NCI-H82 treated with DMSO at 0.1 percent for 48 hours (cell line): Measurements from ENCODE around the gene PUDP.
A peak's percentile ranks its signal among the peaks of the same experiment; 100 is the strongest.

Experiments
- DNase-seq: peaks from one replicate; lab custom pipeline; 2025; ENCODE audit not compliant: unreplicated experiment; lab: John Stamatoyannopoulos, UW

Gene PUDP

GRCh38 chrX:7147413-7147977, 458 bp downstream of the PUDP start, which contains the start of gene STS:
Gene STS (plus strand): TSS chrX:7147712. CDS start chrX:7253200, 105,488 bp downstream.
- DNase-seq, result no peak

GRCh38 chrX:7146703-7147412, 1.1 kb downstream of the PUDP start:
- peak; percentile 44 for DNase-seq

- DNase-seq, result no peak
Observed at GRCh38 chrX:7146020-7146702, 1.8 kb downstream of the PUDP start.

GRCh38 chrX:7145454-7145853, 2.5 kb downstream of the PUDP start:
- DNase-seq, result no peak

GRCh38 chrX:7143941-7144525, 3.9 kb downstream of the PUDP start:
- no peak for DNase-seq

GRCh38 chrX:7143076-7143475, 4.9 kb downstream of the PUDP start:
- no peak for DNase-seq

- no peak for DNase-seq
Observed at GRCh38 chrX:7139202-7140081, 8.5 kb downstream of the PUDP start.

- no peak for DNase-seq
Observed at GRCh38 chrX:7134981-7135380, 13.0 kb downstream of the PUDP start.

GRCh38 chrX:7133050-7133440, 14.9 kb downstream of the PUDP start:
- DNase-seq, result no peak

- DNase-seq, result no peak
Observed at GRCh38 chrX:7132335-7133049, 15.5 kb downstream of the PUDP start.

GRCh38 chrX:7131621-7132020, 16.3 kb downstream of the PUDP start:
- no peak for DNase-seq

- DNase-seq, result no peak
Observed at GRCh38 chrX:7127056-7127455, 20.9 kb downstream of the PUDP start.

- DNase-seq, result no peak
Observed at GRCh38 chrX:7120878-7121219, 27.1 kb downstream of the PUDP start.

GRCh38 chrX:7119950-7120877, 27.7 kb downstream of the PUDP start:
- DNase-seq, result peak; percentile 40

- no peak for DNase-seq
Observed at GRCh38 chrX:7117587-7117986, 30.4 kb downstream of the PUDP start.

GRCh38 chrX:7116081-7116480, 31.9 kb downstream of the PUDP start:
- no peak for DNase-seq

- DNase-seq, result peak; percentile 53
Observed at GRCh38 chrX:7115557-7115956, 32.4 kb downstream of the PUDP start.

- DNase-seq, result no peak
Observed at GRCh38 chrX:7112071-7112470, 35.9 kb downstream of the PUDP start.

- no peak for DNase-seq
Observed at GRCh38 chrX:7111518-7111917, 36.4 kb downstream of the PUDP start.
